HG02943 (cell line): ENCODE data around the gene ALG2.
"Not testable (repeated sequence)": the region's sequence is repeated elsewhere in the genome, so short reads cannot be mapped to it uniquely, and the experiment has no call there.

ENCODE experiments used
- ATAC-seq: cut with Tn5 transposase; IDR thresholded peaks from one replicate; pipeline ENCODE4 v1.9.1; 2021; ENCODE audit warnings: mild to moderate bottlenecking, low read depth, moderate library complexity; ENCODE audit not compliant: unreplicated experiment

The ALG2 gene

GRCh38 chr9:99239341-99240060, 17.8 kb upstream of the ALG2 start:
- no peak for ATAC-seq

GRCh38 chr9:99238331-99238730, 16.6 kb upstream of the ALG2 start:
- no peak for ATAC-seq

GRCh38 chr9:99237849-99238248, 16.1 kb upstream of the ALG2 start:
- ATAC-seq: not testable (repeated sequence)

GRCh38 chr9:99237356-99237755, 15.6 kb upstream of the ALG2 start:
- no peak for ATAC-seq

GRCh38 chr9:99235926-99236634, 14.3 kb upstream of the ALG2 start:
- peak; percentile 93 for ATAC-seq

- no peak for ATAC-seq
Observed at GRCh38 chr9:99235069-99235468, 13.3 kb upstream of the ALG2 start.

- ATAC-seq: no peak
Observed at GRCh38 chr9:99234618-99235017, 12.9 kb upstream of the ALG2 start.

- no peak for ATAC-seq
Observed at GRCh38 chr9:99231711-99232110, 10.0 kb upstream of the ALG2 start.

- ATAC-seq: no peak
Observed at GRCh38 chr9:99230206-99230605, 8.5 kb upstream of the ALG2 start.

GRCh38 chr9:99226054-99226453, 4.3 kb upstream of the ALG2 start:
- no peak for ATAC-seq

- ATAC-seq: no peak
Observed at GRCh38 chr9:99224445-99224844, 2.7 kb upstream of the ALG2 start.

- ATAC-seq: no peak
Observed at GRCh38 chr9:99222416-99223270, 901 bp upstream of the ALG2 start.

GRCh38 chr9:99221266-99221620, 499 bp downstream of the ALG2 start:
- ATAC-seq: peak; percentile 22

GRCh38 chr9:99220011-99220410, 1.7 kb downstream of the ALG2 start:
- ATAC-seq: no peak

GRCh38 chr9:99216073-99216472, 5.7 kb downstream of the ALG2 start:
- ATAC-seq: no peak

GRCh38 chr9:99213197-99213596, 8.5 kb downstream of the ALG2 start:
- no peak for ATAC-seq

GRCh38 chr9:99211746-99212145, 10.0 kb downstream of the ALG2 start:
- ATAC-seq: no peak

- ATAC-seq: no peak
Observed at GRCh38 chr9:99210572-99210971, 11.2 kb downstream of the ALG2 start.

- no peak for ATAC-seq
Observed at GRCh38 chr9:99201603-99202002, 20.1 kb downstream of the ALG2 start.

- ATAC-seq: no peak
Observed at GRCh38 chr9:99199938-99200539, 21.7 kb downstream of the ALG2 start.

- no peak for ATAC-seq
Observed at GRCh38 chr9:99197987-99198386, 23.8 kb downstream of the ALG2 start.
